Left ventricle myocardium inferior (tissue), 1 donor: ENCODE measurements around the gene DLG2. TPM values are rescaled to one million over a fixed set of nuclear protein-coding genes. Genes with fewer than 3 reads are reported as not detected.

Experiments used
- DNase-seq: peaks from one replicate; pipeline ENCODE4 v3.0.0-alpha.2; 2020
- H3K27ac ChIP-seq: fragments of 200-600 bp; replicated peaks from 2 replicates; pipeline ENCODE4 v1.8.0; 2021
- H3K27me3 ChIP-seq: fragments of 200-600 bp; 2 replicates; pipeline ENCODE4 v1.8.0; 2021; ENCODE audit warnings: low read depth
- H3K36me3 ChIP-seq: fragments of 200-600 bp; 2 replicates; pipeline ENCODE4 v1.8.0; 2021
- H3K4me1 ChIP-seq: fragments of 200-600 bp; 2 replicates; pipeline ENCODE4 v1.8.0; 2021
- H3K4me3 ChIP-seq: fragments of 200-600 bp; 2 replicates; pipeline ENCODE4 v1.8.0; 2021; ENCODE audit warnings: mild to moderate bottlenecking, moderate library complexity
- H3K9me3 ChIP-seq: fragments of 200-600 bp; replicated peaks from 2 replicates; pipeline ENCODE4 v1.8.0; 2021
- CTCF ChIP-seq: fragments of 200-600 bp; IDR thresholded peaks from 2 replicates; pipeline ENCODE4 v1.8.0; 2021; ENCODE audit warnings: antibody characterized with exemption, mild to moderate bottlenecking, borderline replicate concordance
- intact Hi-C: fragments of 100-400 bp; cut with micrococcal nuclease; formaldehyde crosslinking; loops from one replicate; pipeline ENCODE4 v1.11.0; 2022
- total RNA-seq: library from RNA; stranded (reverse); fragmentation: NEBNext Ultra II Directional; extraction: Animal tissue kit (Norgen Biotek cat#: 25700); gene quantifications from one replicate; pipeline ENCODE4 v1.2.1, GENCODE V29; 2021
- donor health status: DM: no; HTN: yes; CAD: no; lungs with severe emphysema.

Gene DLG2
- total RNA-seq, 1 donor from 2014 or later = 6.5 TPM

GRCh38 chr11:83564870-83565269 lies 2062.3 kb downstream of the DLG2 start:
- no peak for TF ChIP-seq CTCF
- no peak overlapping the region for H3K4me3 ChIP-seq
- no peaks in the 10 kb centered on the region for H3K9me3 ChIP-seq
- no peaks in the 10 kb centered on the region for H3K27me3 ChIP-seq
- intact Hi-C loops = no loop called here
- H3K27ac ChIP-seq = no peak overlapping the region
- H3K36me3 ChIP-seq = no peaks in the 10 kb centered on the region
- DNase-seq = no peak
- H3K4me1 ChIP-seq = no peaks in the 10 kb centered on the region

- H3K36me3 ChIP-seq = no peaks in the 10 kb centered on the region
- intact Hi-C loops = no loop called here
Observed at GRCh38 chr11:83558281-83558680, 2068.9 kb downstream of the DLG2 start.

GRCh38 chr11:83557653-83558052 lies 2069.5 kb downstream of the DLG2 start:
- intact Hi-C loops = no loop called here
- no peak overlapping the region for H3K27ac ChIP-seq
- H3K36me3 ChIP-seq = no peaks in the 10 kb centered on the region
- H3K27me3 ChIP-seq = no peaks in the 10 kb centered on the region
- H3K4me3 ChIP-seq = no peak overlapping the region
- TF ChIP-seq CTCF = no peak
- no peaks in the 10 kb centered on the region for H3K4me1 ChIP-seq
- no peaks in the 10 kb centered on the region for H3K9me3 ChIP-seq
- DNase-seq = no peak

More at GRCh38 chr11:83558281-83558680, 2068.9 kb downstream of the DLG2 start:
- no peaks in the 10 kb centered on the region for H3K9me3 ChIP-seq
- no peak overlapping the region for H3K4me3 ChIP-seq
- no peak for TF ChIP-seq CTCF
- H3K4me1 ChIP-seq = no peaks in the 10 kb centered on the region
- no peaks in the 10 kb centered on the region for H3K27me3 ChIP-seq
- no peak overlapping the region for H3K27ac ChIP-seq
- no peak for DNase-seq

GRCh38 chr11:83554876-83555275 lies 2072.3 kb downstream of the DLG2 start:
- Histone ChIP-seq H3K27ac (no peak overlapping the region), H3K4me3 (no peak overlapping the region), H3K9me3 (no peaks in the 10 kb centered on the region), H3K36me3 (no peaks in the 10 kb centered on the region), H3K4me1 (no peaks in the 10 kb centered on the region), H3K27me3 (no peaks in the 10 kb centered on the region)
- no peak for DNase-seq
- TF ChIP-seq CTCF = no peak
- intact Hi-C loops = no loop called here

- no peak for DNase-seq
- no peak for TF ChIP-seq CTCF
- Histone ChIP-seq H3K36me3 (no peaks in the 10 kb centered on the region), H3K27ac (no peak overlapping the region), H3K4me3 (no peak overlapping the region), H3K9me3 (no peaks in the 10 kb centered on the region), H3K27me3 (no peaks in the 10 kb centered on the region), H3K4me1 (no peaks in the 10 kb centered on the region)
- intact Hi-C loops = no loop called here
Observed at GRCh38 chr11:83549984-83550667, 2077.0 kb downstream of the DLG2 start.
